ENCODE data around the gene PPP6R3. TPM values are rescaled to one million over a fixed set of nuclear protein-coding genes. Genes with fewer than 3 reads are reported as not detected.

Gene PPP6R3
- total RNA-seq, 1 experiment from 2014 or later: 171 TPM

DNA sequence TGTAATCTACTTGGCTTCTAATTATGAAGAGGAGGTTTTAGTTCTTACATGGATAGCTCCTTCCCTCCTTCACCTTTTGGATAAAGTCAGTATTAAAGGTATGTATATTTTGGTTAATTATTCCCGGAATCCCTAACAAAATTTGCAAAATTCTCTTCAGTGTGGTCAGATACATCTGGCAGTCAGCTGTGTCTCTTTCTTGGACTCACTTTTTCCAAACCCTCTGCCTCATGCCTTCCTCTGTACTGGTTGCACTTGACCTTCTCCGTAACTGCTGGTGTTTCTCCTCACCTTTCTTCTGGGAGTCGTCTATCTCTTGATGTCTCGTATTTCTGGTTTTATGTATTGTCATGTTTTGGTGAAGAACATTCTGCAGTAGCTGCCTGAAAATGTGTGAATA, 62.5 kb downstream of the PPP6R3 start:
- POLR2A ChIA-PET (ENCODE audit: unreplicated experiment): interaction anchor here (0.5 kb wide), 1 partner anchor 85 kb away, joined by 3 read pairs; no protein-coding TSS in a partner anchor
- peaks cover 64% of the 10 kb centered on the region for H3K36me3 ChIP-seq (ENCODE audit: low read depth, low read length)

GRCh38 chr11:68523743-68524142, 63.2 kb downstream of the PPP6R3 start:
- POLR2A ChIA-PET (ENCODE audit: unreplicated experiment): no interaction called here

More for the DNA sequence above, 62.5 kb downstream of the PPP6R3 start:
- H3K9me2 ChIP-seq (replicated peaks; ENCODE audit: low read length): no peaks in the 10 kb centered on the region
- no peak for DNase-seq
- H3K4me1 ChIP-seq (ENCODE audit: insufficient read depth, low read length): peaks cover 10% of the 10 kb centered on the region
- no peak overlapping the region for H3K27ac ChIP-seq (ENCODE audit: low read length)
- H3K4me2 ChIP-seq (ENCODE audit: low read length): no peak overlapping the region
- H3K79me2 ChIP-seq (ENCODE audit: low read length): peaks cover 79% of the 10 kb centered on the region
- no peak for ATAC-seq
- H3K9me3 ChIP-seq (ENCODE audit: low read length): no peaks in the 10 kb centered on the region
- H3K9ac ChIP-seq (ENCODE audit: low read length): no peak overlapping the region
- no peaks in the 10 kb centered on the region for H3K27me3 ChIP-seq (ENCODE audit: low read length)
- peaks cover 3% of the 10 kb centered on the region for H3F3A ChIP-seq (ENCODE audit: low read length, unreplicated experiment)
- no TSS peak for BruUV-seq (replicated peaks)
- no peak for TF ChIP-seq CTCF (conservative IDR thresholded peaks at IDR 0.05; ENCODE audit: low read depth, low read length)
- TF ChIP-seq EZH2phosphoT487 (IDR thresholded peaks at IDR 0.05; ENCODE audit: borderline replicate concordance, low read length): no peak
- no peak for TF ChIP-seq EZH2 (IDR thresholded peaks at IDR 0.05; ENCODE audit: low read length, unreplicated experiment)
- H2AFZ ChIP-seq (ENCODE audit: low read length): no peak overlapping the region
- CTCF ChIA-PET: no interaction called here
- intact Hi-C loops (cut with micrococcal nuclease): no loop called here
- peaks cover 25% of the 10 kb centered on the region for H4K20me1 ChIP-seq (ENCODE audit: low read length)
- no peak overlapping the region for H3K4me3 ChIP-seq (ENCODE audit: low read length)

More at GRCh38 chr11:68523743-68524142, 63.2 kb downstream of the PPP6R3 start:
- Histone ChIP-seq H3K4me1 (ENCODE audit: insufficient read depth, low read length) (peaks cover 10% of the 10 kb centered on the region), H3K9me2 (replicated peaks; ENCODE audit: low read length) (no peaks in the 10 kb centered on the region), H3K79me2 (ENCODE audit: low read length) (peaks cover 80% of the 10 kb centered on the region), H3K9me3 (ENCODE audit: low read length) (no peaks in the 10 kb centered on the region), H3K9ac (ENCODE audit: low read length) (no peak overlapping the region), H3F3A (ENCODE audit: low read length, unreplicated experiment) (peaks cover 2% of the 10 kb centered on the region), H2AFZ (ENCODE audit: low read length) (no peak overlapping the region), H3K36me3 (ENCODE audit: low read depth, low read length) (peaks cover 71% of the 10 kb centered on the region), H4K20me1 (ENCODE audit: low read length) (peaks cover 25% of the 10 kb centered on the region), H3K27ac (ENCODE audit: low read length) (no peak overlapping the region), H3K4me2 (ENCODE audit: low read length) (no peak overlapping the region), H3K4me3 (ENCODE audit: low read length) (no peak overlapping the region), H3K27me3 (ENCODE audit: low read length) (no peaks in the 10 kb centered on the region)
- TF ChIP-seq CTCF (conservative IDR thresholded peaks at IDR 0.05; ENCODE audit: low read depth, low read length) (no peak), EZH2phosphoT487 (IDR thresholded peaks at IDR 0.05; ENCODE audit: borderline replicate concordance, low read length) (no peak), EZH2 (IDR thresholded peaks at IDR 0.05; ENCODE audit: low read length, unreplicated experiment) (no peak)
- CTCF ChIA-PET: no interaction called here
- no peak for DNase-seq
- no peak for ATAC-seq
- intact Hi-C loops (cut with micrococcal nuclease): no loop called here
- BruUV-seq (replicated peaks): no TSS peak

All from PC-3 (cell line).